Activated T-helper 1 cell treated with Interleukin-2 at 50 U/mL for 16 hours (primary cell): Measurements from ENCODE around the gene SBNO2.

Experiments used
- DNase-seq: peaks from one replicate; pipeline ENCODE4 v3.0.0-alpha.2; 2020; ENCODE audit warnings: low read depth

The SBNO2 gene, protein sequence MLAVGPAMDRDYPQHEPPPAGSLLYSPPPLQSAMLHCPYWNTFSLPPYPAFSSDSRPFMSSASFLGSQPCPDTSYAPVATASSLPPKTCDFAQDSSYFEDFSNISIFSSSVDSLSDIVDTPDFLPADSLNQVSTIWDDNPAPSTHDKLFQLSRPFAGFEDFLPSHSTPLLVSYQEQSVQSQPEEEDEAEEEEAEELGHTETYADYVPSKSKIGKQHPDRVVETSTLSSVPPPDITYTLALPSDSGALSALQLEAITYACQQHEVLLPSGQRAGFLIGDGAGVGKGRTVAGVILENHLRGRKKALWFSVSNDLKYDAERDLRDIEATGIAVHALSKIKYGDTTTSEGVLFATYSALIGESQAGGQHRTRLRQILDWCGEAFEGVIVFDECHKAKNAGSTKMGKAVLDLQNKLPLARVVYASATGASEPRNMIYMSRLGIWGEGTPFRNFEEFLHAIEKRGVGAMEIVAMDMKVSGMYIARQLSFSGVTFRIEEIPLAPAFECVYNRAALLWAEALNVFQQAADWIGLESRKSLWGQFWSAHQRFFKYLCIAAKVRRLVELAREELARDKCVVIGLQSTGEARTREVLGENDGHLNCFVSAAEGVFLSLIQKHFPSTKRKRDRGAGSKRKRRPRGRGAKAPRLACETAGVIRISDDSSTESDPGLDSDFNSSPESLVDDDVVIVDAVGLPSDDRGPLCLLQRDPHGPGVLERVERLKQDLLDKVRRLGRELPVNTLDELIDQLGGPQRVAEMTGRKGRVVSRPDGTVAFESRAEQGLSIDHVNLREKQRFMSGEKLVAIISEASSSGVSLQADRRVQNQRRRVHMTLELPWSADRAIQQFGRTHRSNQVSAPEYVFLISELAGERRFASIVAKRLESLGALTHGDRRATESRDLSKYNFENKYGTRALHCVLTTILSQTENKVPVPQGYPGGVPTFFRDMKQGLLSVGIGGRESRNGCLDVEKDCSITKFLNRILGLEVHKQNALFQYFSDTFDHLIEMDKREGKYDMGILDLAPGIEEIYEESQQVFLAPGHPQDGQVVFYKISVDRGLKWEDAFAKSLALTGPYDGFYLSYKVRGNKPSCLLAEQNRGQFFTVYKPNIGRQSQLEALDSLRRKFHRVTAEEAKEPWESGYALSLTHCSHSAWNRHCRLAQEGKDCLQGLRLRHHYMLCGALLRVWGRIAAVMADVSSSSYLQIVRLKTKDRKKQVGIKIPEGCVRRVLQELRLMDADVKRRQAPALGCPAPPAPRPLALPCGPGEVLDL (N-terminal part only)

DNA sequence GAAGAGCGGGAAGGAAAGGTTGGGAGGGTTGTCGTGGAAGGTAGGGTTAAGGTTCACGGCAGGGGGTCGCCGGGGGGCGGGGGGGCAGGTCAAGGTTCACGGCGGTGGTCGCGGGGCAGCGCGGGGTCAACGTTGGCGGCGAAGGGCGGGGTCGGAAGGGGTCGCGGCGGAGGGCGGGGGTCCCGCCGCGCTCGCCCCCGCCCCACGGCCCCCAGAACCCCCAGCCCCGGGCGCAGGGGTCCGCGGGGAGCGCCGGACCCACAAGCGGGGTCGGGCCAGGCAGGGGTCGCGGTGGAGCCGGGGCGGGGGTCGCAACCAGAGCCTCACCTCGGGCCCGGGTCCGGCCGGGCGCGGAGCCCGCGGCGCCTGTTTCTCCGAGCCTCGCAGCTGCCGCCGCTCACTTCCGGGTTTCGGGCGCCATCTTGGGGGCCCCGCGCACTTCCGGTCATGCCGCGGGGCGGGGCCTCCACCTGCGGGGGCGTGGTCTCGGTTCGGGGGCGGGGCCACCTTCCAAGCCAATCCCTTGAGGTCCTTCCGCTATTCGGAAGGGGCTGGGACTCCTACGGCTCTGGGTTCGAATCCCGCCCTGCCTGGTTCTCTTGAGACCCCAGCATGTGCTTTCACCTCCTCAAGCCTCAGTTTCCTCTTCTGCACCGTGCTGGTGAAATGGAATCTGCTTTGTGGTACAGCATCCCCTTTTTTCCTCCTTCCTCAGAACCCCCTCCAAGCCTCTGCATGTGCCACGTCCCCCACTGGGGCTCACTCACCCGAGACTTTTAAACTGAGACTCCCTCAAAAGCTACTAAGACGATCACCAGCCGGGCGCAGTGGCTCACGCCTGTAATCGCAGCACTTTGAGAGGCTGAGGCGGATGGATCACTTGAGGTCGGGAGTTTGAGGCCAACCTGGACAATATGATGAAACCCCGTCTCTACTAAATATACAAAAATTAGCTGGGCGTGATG lies at the start of gene SBNO2:
Gene SBNO2 (minus strand): TSS at position 424 of the 965 bp plus-strand sequence. CDS start 19,992 bp downstream, outside the sequence.
- peak; percentile 79 for DNase-seq

DNA sequence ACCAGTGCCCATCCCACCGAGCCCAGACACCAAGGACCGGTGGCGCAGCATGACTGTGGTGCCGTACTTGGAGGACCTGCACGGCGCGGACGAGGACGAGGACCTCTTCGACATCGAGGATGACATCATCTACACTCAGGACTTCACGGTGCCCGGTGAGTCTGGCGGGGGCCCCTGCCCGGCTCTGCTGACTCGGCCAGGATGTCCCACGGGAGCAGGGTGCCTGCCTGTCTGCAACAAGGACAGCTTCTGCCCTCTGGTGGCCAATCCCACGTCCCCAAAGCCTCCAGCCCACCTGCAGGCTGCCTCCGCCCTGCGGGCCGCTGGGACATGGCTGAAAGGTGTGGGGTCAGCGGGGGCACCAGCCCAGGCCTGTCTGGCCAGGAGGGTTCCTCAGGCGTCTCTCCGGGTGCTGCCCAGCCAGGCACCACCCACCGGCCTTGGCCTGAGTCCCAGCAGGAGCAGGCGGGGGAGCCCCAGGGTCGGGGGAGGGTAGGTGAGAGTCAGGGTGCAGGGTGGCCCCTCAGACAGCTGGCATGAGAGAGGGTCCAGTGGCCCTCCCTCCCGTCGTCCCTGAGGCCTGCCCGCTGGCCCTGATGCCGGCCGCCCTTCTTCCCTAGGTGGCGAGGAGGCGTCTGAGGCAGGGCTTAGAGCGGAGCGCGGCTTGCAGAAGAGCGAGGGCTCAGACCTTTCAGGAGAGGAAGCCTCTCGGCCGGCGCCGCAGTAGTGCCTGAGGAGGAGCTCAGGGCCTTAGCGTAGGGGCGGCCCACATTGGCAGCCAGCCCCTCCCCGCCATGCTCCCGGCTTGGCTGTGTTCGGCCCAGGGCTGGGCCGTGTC lies 49.2 kb upstream of the SBNO2 start:
- DNase-seq, result no peak

DNA sequence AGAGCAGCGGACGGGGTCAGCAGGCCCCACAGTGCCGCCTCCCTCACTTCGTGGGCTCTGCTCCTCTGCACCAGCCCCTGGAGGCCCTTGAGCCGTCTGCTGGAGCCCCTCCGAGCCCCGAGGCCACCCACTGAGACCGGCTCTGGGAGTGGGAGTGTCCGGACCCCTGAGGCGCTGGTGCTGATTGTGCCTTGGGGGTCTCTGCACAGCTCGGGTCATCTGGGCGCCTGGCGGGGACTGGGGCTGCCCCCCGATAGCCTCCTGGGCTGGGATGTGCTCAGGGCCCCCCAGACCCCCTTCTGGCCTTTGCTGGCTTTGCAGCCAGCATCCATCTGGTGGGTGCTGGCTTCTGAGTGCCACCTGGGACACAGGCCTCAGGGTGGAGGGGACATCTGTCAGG lies 48.3 kb upstream of the SBNO2 start:
- no peak for DNase-seq

DNA sequence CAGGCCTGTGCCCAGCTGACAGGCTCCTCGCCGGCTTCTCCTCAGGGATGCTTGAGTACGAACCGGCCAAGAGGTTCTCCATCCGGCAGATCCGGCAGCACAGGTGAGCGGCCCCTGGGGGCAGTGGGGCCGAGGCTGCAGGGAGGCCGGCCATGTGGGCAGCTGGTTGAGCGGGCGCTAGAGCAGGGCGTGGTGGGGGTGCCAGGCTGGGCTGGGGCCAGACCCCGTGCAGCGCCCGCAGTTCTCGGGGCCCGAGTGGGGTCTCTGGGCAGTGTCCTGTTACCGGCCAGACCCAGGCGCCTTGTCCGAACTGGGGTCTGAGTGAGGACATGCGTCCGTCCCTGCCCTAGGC lies 47.8 kb upstream of the SBNO2 start:
- DNase-seq, result no peak

DNA sequence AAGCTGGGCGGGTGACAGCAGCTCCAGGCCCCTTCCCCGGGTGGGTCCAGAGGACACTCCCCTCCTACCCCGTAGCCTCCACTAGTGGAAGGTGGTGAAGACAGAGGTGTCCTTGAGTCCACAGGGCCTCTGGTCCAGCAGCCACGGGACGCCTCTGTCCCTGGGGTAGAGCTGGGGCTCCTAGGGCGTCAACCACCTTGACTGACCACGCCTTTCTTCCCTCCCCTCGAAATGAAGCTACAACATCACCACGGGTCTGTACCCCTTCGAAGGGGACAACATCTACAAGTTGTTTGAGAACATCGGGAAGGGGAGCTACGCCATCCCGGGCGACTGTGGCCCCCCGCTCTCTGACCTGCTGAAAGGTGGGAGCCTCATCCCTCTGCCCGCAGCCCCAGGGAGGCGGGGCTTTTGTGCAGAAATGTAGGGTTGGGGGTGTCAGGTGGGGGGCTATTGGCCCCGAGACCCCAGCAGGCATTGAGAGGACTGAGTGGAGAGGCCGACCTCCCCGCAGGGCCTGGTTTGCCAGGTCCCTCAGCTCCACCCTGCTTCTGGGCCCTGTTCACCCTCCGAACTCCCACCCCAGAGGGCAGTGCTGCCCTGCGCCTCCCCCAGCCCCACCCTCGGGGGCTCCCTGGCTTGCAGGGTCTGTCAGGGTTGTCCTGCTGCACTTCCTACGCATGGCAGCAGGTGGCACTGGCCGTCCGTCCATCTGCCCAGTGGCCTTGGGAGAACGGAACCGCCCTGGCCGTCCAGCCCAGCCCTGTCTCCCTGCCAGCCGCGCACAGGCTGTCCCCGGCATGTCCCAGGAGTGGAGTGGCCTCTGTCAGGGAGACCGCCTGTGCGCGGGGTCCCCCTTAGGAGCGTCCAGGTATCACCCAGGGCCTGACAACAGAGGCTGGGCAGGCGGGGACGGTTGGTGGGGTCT lies 47.2 kb upstream of the SBNO2 start:
- DNase-seq, result no peak

DNA sequence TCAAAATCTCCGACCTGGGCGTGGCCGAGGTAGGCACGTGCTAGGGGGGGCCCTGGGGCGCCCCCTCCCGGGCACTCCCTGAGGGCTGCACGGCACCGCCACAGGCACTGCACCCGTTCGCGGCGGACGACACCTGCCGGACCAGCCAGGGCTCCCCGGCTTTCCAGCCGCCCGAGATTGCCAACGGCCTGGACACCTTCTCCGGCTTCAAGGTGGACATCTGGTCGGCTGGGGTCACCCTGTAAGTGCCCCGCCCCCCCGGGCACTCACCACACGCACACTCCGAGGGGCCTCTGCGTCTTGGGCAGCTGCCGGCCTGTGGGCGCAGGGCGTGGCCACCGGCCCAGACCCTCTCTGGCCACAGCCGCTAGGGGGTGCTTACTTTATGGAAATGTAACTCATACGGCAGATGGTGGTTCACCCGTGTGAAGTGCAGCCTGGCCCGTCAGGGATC lies 46.4 kb upstream of the SBNO2 start:
- no peak for DNase-seq

DNA sequence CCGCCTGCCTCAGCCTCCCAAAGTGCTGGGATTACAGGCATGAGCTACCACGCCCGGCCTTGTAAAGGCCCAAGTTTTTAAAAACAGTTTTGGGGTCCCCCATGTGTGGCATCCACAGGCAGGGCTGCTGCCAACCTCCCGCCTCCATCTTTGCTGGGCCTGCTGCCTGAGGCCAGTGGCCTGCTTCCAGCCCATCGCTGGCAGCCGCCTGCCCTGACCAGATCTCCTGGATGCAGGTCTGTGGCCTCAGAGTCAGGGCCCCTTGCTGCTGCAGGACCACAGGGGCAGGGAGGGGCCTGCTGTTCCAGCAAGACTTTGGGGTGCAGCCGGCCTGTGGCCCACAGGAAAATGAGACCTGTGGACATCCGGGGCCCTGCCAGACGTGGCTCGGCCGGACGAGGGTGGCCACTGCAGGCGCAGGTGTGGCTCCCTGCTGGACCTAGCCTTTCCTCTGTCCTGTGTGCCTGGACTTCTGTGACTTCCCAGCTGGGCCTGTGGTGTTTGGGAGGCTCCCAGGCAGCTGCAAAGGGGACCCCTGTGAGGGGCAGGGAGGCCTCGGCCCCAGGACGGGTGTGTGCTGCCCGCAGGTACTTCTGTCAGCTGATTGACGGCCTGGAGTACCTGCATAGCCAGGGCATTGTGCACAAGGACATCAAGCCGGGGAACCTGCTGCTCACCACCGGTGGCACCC lies 45.9 kb upstream of the SBNO2 start:
- DNase-seq, result no peak

DNA sequence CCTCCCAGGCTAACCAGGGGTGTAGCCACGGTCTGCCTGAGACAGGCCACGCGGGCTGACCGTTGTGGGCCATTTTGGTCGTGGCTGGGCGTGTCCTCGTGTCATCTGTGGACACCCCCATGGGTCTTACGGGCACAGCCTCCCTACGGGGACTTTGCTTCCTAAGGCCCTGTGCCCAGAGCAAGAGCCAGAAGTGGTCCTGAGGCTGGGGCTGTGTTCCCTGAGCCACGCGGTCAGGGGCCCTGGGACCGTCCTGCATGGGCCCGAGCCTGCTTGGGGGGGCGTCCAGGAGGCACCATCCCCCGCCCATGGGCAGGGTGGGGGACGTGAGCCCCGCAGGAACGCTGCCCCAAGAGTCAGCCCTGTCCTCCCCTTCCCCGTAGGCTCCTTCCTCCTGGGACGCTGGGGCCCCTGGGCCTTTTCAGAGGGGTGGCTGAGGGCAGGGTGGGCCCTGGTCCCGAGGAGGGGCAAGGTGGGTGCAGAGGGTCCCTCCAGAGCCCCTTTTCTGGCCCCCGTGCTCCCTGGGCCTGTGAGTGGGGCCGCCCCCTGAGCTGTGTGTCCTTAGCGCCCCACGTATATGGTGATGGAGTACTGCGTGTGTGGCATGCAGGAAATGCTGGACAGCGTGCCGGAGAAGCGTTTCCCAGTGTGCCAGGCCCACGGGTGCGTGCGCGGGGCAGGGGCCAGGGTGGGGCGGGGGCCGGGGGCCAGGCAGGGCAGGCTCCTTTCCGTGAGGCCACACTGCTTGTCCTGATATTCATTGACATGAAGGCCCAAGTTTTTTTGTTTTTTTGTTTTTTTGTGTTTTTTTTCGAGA lies 44.9 kb upstream of the SBNO2 start:
- DNase-seq, result no peak

DNA sequence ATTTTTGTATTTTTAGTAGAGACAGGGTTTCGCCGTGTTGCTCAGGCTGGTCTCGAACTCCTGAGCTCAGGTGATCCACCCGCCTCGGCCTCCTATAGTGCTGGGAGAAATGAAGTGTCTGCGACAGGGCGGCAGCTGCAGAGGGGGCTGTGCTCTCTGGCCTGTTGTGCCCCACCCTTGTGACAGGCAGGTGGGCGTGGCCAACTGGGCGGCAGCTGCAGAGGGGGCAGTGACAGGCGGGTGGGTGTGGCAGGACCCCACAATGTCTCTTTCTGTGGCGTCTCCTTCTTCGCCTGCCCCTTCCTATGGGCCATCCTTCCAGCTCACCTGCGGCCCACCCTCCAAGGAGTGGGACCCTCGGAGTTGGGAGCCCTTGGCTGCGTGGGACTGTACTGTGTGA lies 43.3 kb upstream of the SBNO2 start:
- DNase-seq, result no peak

DNA sequence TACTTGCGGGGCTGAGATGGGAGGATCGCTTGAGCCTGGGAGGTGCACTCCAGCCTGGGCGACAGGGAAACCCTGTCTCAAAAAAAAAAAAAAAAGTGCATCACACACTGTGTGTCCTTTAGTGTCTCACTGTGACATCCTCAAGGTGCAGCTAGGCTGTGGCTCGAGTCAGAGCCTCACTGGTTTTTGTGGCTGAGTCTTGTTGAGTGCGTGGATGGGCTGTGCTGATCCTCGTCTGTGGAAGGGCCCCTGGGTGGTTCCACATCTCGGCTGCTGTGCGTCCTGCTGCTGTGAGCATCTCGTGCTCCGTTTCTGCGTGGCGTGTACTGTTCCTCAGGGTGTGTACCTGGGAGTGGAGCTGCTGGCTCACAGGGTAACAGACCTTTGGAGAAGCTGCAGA lies 42.7 kb upstream of the SBNO2 start:
- DNase-seq, result no peak

DNA sequence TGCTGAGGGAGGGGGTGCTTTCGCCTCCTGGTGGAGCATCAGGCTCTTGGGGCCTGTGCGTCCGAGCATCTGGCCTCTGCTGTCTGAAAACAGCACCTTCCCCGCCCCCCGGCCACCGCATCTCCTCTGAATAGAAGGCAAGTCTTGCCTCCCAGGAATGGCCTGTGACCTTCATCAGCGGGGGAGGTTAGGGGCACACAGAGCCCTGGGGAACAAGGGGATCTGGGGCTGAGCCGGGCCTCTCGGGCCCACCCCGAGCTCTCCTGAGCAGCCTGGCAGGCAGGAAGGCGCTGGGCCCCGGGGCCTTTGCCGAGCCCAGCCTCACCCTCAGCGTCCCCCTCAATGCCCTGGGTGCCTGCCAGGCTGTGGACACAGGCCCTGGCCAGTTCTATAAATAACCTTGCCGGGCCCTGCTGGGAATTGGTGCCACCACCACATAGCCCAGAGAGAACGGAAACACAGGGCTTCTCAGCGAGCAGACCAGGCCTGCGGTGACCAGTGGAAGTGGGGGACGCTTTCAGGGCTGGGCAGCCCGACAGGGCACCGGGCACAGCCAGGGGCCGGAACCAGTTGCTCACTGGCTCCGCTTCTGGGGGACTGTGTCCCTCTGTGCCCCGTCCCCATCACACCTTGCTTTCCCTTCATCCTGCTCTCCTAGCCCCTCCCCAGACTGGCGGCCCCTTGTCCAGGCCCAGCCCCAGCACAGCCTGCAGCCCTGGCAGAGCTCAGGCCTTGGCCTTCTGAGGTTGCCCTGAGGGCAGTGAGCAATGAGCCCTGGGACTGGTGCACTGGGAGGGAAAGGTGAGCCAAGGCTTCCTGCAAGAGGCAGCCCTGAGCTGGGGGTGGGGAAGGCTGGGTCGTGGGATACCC lies 41.0 kb upstream of the SBNO2 start:
- no peak for DNase-seq

DNA sequence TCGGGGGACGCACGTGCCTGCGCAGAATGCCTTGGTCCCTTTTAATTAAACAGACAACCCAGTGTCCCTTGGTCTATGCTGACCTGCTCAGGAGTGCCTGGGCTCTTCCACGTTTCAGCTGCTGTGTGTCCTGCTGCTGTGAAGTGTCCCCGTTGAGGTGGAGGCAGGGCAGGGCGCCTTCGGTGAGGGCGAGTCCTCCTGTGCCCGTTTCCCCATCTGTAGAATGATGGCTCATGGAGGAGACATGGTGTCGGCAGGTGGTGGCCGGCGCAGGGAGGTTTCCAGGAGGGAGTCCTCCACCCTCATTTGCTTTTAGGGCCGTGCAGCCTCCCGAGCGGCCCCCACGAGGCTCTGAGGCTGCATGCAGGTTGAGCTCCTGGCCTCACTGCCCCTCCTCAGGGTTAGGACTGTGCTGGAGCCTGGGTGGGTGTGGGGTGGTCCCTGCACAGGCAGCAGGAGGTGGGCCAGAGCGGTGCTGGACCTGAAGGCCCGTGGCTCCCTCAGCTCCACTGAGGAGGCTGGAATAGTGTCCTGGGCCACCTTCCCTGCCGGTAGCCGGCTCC lies 40.3 kb upstream of the SBNO2 start:
- no peak for DNase-seq

DNA sequence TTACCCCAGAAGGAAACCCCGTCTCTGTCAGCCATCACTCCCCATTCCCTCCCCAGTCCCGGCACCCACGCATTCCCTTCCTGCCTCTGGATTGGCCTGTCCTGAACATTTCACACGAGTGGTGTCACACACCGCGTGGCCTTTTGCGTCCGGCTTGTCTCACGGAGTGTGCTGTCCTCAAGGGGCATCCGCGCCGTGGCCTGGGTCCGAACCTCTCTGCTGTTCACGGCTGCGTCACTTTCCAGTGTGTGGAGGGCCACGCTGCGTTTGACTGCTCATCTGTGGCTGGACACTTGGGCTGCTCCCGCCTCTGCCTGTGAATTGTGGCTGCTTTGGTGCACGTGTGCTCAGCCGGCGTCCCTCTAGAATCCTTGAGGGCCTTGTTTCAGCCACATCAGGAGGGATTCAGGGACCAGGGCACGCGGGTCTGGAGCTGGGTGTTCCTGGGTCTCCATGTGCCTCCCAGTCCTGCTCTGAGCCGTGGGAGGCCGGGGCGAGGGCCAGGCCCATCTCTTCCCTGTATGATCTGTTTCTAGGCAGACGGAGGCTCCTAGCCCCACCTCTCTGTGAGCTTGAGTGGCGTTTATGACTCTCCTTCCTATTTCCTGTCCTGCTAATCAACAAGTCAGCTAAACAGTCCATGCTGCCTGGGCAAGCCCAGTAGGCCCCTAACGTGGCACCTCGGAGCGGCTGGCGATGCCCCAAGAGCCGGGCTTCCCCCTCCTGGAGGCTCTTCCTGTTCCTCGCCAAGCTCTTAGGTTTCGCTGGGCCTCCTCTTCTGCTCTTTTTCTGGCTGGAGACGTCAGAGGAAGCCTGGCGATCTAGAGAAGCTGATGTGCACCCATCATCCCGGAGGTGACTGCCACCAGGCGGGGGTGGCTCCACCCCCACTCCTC lies 39.6 kb upstream of the SBNO2 start:
- peak; percentile 33 for DNase-seq

DNA sequence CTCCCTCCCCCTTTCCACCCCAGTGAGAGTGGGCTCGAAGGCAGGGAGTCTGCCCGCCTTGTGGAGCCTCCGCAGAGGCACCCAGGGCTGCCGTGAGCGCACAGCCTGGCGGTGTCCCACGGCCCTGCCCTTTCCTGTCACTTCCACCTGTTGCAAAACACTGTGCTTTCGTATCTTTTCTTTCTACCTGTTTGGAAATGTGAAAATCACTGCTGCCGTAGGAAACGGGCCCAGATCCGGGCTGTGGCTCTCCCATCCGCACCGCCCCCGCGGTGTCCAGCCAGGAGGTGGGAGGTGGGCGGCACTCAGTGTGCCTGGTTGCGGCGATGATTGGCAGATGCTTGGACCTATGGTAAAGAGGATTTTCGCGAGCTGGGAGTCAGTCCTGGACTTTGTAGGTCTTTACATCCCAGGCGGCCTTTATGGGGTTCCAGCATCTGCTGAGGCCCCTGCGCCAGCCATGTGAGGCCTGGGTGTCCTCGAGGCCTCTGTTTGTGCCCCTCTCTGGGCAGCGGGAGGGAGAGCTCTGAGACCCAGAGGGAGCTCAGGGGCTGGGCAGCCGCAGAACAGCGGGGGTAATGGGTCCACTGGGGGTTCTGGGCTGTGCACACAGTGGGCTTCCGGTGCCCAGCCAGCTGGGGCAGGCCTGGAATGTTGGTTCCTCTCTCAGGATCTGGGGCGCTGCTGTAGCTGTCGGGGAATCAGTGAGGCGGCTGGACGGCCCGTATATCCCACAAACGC lies 37.6 kb upstream of the SBNO2 start:
- no peak for DNase-seq

DNA sequence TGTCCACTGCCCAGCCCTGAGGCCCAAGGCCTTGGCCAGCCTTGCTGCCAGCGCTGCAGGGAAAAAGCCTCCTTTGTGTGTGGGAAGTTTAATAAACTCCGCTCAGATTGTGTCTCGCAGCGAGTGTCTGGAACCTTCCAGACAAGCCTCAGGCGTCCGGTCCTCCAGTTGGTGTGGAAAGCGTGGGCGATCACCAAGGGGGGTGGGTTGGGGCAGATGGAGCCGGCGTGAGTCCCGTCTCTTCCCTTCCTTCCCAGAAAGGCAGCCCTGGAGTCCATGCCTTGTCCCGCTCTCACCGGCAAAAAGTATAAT lies 36.1 kb upstream of the SBNO2 start:
- DNase-seq, result no peak
